ENCODE measurements around the gene SLC7A5. TPM values are rescaled to one million over a fixed set of nuclear protein-coding genes. Genes with fewer than 3 reads are reported as not detected.

SLC7A5 gene
- total and polyA plus RNA-seq, 2 of the 13 experiments (the other 11 are each of a cell fraction or from before 2014, with no cell fraction given) = 79.6 to 155 TPM

DNA sequence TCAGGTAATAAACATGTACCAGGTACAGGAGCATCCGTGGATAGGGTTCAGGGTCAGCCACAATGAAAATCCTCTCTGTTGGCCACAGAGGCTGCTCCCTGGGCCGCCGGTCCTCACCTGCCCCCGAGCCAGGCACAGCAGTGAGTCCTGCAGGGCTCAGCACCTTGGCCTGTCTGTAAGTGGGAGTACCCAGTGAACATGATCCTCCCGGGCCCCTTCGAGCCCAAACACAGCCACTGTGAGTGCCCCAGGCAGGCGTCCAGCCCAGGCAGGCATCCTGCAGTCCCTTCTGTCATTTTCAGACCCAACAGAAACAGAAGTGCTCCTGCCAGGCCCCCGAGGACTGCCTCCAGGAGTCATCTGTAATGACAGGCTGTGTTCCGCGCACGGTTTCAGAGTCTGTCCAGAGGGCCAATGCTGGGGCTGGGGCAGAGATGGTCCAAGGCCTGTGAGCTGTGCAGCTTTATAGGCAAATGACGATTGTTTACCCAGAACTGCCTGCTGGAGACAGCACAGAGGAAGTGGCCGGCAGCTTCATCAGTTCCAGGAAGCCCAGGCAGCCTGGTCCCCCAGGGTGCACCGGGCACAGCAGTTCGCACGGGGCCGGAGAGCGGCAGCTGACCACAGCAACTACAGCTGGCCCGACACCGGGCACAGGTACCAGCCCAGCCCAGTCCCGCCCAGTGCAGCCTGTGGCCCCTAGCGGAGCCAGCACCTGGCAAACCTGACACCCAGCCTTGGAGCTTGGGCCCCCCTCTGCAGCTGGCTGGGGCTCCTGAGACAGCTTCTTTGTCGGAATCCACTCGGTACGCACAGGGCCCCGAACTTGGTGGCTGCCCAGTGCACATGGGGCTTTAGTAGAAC lies 13.2 kb downstream of the SLC7A5 start (continued):
- TF ChIP-seq ZNF646 (CRISPR knock-in tag; IDR thresholded peaks at IDR 0.05) = no peak
- no peak for TF ChIP-seq ZNF205 (CRISPR knock-in tag; IDR thresholded peaks at IDR 0.05)
- no peak for TF ChIP-seq SMARCC2 (IDR thresholded peaks at IDR 0.05)
- TF ChIP-seq KDM4B (CRISPR knock-in tag; IDR thresholded peaks at IDR 0.05) = 0 out of 2 replicates have a peak, but pooled peaks have one; percentile 26
- TF ChIP-seq AKAP8 (CRISPR knock-in tag; IDR thresholded peaks at IDR 0.05) = no peak; the same call in 1 of the 2 replicates
- no peak for TF ChIP-seq ARHGAP35 (CRISPR knock-in tag; IDR thresholded peaks at IDR 0.05; ENCODE audit: borderline replicate concordance)
- 0 out of 2 replicates have a peak, but pooled peaks have one; percentile 51 for TF ChIP-seq PRDM15 (CRISPR knock-in tag; IDR thresholded peaks at IDR 0.05)
- peak; percentile 93 for TF ChIP-seq SAP130 (CRISPR knock-in tag; IDR thresholded peaks at IDR 0.05; ENCODE audit: low read depth)
- no peak for TF ChIP-seq SP1 (IDR thresholded peaks at IDR 0.05)
- no peak for TF ChIP-seq SP1 (CRISPR knock-in tag; IDR thresholded peaks at IDR 0.05)
- TF ChIP-seq PLRG1 (conservative IDR thresholded peaks at IDR 0.05) = no peak
- no peak for TF ChIP-seq ZFAT (CRISPR knock-in tag; conservative IDR thresholded peaks at IDR 0.05)
- peak; percentile 57; the same call in 1 of the 2 replicates for TF ChIP-seq GZF1 (CRISPR knock-in tag; IDR thresholded peaks at IDR 0.05)
- TF ChIP-seq PAWR (CRISPR knock-in tag; IDR thresholded peaks at IDR 0.05; ENCODE audit: borderline replicate concordance) = no peak
- no peak for TF ChIP-seq IKZF1 (IDR thresholded peaks at IDR 0.05)
- TF ChIP-seq NR0B2 (CRISPR knock-in tag; IDR thresholded peaks at IDR 0.05) = peak; percentile 43; the same call in 1 of the 2 replicates
- TF ChIP-seq KLF16 (CRISPR knock-in tag; IDR thresholded peaks at IDR 0.05) = no peak
- TF ChIP-seq ZNF530 (CRISPR knock-in tag; IDR thresholded peaks at IDR 0.05; ENCODE audit: low read depth) = no peak
- peak; percentile 77; the same call in 1 of the 2 replicates for TF ChIP-seq ZNF264 (CRISPR knock-in tag; IDR thresholded peaks at IDR 0.05)
- peak; percentile 70; the same call in 1 of the 2 replicates for TF ChIP-seq ZKSCAN8 (CRISPR knock-in tag; IDR thresholded peaks at IDR 0.05; ENCODE audit: borderline replicate concordance)
- TF ChIP-seq EED (CRISPR knock-in tag; IDR thresholded peaks at IDR 0.05) = peak; percentile 31; the same call in 1 of the 2 replicates
